ENCODE data around the gene GPSM1.
"Not testable (repeated sequence)": the region's sequence is repeated elsewhere in the genome, so short reads cannot be mapped to it uniquely, and the experiment has no call there.

The GPSM1 gene

DNA sequence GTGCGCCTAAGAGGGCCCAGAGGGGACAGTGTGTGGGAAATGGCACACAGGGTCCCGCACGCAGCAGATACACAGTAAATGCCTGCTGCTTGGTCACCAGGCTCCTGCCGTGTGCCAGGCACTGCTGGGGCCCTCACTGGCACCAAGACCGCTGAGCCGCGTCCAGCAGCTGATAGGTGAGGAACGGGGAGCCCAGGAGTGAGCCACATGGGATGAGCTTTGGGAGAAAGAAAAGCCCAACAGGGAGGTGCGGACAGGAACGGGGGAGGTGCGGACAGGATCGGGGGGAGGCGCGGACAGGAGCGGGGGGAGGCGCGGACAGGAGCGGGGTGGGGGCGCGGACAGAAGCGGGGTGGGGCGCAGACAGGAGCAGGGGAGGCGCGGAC, 16.5 kb downstream of the GPSM1 start:
- no peak for DNase-seq (ENCODE audit: low read depth, low spot score)

DNA sequence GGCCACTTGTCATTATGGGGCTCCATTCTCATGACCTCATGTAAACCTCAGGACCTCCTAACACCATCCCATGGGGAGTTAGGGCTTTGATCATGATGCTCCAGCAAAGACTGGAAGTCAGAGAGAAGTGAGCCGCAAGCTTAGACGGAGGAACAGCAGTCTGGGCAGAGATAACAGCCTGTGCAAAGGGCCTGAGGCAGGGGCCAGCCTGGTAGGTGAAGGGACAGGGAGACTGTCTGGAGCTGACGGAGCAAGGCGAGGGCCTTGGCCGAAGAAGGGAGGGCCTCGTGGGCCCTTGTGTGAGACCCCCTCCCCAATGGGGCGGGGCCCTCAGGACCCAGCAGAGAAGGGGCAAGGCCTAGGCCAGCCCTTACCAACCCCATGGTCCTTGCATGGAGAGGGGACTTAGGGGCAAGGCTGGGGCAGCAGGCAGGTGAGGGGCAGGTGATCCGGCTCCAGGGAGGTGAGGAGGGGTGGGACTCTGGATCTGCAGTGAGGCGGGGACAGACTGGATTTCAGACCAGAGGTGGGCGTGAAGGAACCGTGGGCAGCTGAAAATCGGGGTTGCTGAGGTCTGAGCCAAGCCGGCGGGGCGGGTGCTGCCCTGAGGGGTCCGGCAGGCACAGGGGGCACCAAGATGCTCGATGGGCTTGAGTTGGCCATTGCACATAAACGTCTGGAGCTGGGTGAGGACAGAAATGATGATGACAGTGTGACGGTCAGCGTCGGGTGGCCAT, 17.4 kb downstream of the GPSM1 start:
- no peak for DNase-seq (ENCODE audit: low read depth, low spot score)

DNA sequence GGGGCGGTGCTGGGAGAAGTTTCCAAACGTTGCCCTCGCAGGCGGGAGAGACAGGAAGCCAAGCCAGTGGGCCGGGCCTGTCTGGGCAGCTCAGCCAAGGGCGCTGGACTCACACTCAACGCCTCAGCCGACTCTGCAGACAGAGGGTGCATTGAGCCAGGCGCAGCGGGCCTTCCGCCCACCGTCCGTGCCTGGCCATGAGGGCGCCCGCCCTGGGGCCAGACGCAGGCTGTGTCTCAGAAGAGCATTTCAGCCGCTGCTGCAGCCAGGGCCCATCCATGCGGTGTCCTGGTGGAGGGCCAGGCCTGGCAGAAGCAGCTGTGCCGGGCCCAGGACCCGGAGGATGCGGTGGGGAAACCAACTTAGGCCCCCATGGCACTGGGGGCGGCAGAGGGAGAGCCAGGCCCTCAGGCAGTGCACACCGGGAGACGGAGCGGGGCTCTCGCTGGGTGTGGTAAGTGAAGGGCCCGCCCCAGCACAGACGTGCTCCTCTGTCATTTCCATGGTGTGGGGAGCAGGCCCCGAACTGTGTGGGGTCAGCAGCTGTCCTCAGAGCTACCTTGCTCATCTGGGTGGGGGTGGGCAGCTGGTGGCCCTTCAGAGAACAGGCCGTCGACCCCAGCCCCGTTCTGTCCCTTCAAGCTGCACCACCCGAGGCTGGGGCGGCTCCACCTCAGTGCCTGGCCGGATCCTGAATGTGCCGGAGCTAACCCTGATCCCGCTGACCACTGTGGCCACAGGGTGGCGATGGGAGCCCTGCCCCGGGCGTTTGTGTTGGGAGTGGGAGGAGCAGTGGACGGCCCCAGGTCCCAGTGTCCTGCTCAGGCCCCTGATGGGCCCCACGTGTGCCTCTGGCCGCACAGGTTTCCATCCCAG, 18.2 kb downstream of the GPSM1 start:
- DNase-seq (ENCODE audit: low read depth, low spot score): peak; percentile 70

DNA sequence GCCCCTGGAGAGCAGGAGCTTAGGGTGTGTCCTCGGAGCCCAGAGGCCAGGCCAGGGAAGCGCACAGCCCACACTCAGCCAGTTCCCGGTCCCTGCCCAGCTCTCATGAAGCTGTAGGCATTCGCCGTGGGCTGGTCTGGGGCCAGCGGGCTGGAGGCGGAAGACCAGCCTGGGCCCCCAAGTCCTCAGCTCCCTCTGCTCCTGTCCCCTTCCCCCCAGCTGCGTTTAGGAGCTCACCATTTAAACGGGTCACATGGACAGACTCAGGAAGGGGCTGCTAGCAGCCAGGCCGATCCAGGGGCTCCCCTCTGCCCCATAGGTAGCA, 18.8 kb downstream of the GPSM1 start:
- DNase-seq (ENCODE audit: low read depth, low spot score): no peak

DNA sequence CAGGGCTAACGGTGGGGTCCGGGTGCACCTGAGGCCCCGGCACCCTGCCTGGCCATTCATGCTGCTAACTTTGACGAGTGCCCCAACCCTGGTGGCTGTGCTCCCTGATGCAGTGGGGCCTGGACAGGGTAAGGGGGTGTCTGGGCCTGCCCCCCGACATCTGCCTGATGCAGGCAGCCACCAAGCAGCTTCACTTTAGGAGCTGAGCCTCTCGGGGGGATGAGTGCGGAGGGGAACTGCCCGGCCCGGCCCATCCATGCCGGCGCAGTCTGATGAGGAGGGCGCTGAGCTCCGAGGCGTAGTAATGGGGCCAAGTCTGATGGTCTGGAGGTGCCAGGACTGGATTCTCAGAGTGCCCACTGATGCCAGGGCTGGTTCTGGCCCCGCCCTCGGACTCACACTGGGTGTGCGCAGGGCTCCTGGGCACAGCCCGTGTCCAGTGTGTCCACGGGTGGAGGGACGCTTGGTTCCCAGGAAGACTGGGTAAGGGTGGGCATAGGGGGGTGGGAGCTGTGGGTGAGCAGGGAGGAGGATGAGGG, 19.7 kb downstream of the GPSM1 start:
- DNase-seq (ENCODE audit: low read depth, low spot score): no peak

- peak; percentile 63 for DNase-seq (ENCODE audit: low read depth, low spot score)
These were observed 20.3 kb downstream of the GPSM1 start for GRCh38 chr9:136347472-136348256.

DNA sequence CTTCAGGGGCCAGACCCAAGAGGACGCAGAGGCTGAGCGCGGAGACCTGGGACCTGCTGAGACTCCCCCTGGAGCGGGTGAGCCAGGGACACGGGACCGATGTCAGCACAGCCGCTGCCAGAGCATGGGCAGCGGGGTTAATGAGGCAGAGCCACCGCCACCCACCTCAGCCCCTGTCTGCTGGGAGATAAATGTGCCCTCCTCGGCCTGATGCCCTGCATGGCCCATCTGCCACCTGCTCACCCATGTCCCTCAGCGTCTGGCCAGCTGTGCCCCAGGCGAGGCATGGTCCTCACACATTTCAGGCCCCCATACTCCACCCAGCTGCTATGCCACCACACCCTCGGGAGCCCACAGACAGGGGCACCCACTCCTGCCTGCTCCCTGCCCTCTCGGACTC, 21.4 kb downstream of the GPSM1 start:
- DNase-seq (ENCODE audit: low read depth, low spot score): no peak

GRCh38 chr9:136349546-136349945, 22.2 kb downstream of the GPSM1 start:
- no peak for DNase-seq (ENCODE audit: low read depth, low spot score)

GRCh38 chr9:136351252-136351800, 24.0 kb downstream of the GPSM1 start:
- DNase-seq (ENCODE audit: low read depth, low spot score): no peak

- DNase-seq (ENCODE audit: low read depth, low spot score): not testable (repeated sequence)
These were observed 24.5 kb downstream of the GPSM1 start for GRCh38 chr9:136351868-136352267.

DNA sequence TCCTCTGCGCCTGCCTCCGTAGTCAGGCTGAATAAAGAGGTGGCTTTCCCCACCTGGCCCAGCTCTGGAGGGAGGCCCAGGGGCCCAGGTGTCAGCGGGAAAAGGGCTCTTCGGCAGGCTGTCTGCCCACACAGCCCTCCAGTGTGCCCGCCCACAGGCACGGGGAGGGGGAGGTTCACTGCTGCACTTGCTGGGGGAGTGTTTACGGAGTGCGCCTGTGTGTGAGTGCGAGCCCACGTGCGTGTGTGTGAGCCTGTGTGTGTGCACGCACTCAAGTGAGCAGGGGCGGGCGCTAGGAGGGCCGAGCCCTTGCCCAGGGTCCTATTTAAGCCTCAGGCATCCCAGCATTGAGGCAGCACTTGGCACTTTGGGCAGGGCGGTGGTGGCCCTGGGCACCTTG, 25.3 kb downstream of the GPSM1 start:
- no peak for DNase-seq (ENCODE audit: low read depth, low spot score)

GRCh38 chr9:136353088-136353487, 25.7 kb downstream of the GPSM1 start:
- no peak for DNase-seq (ENCODE audit: low read depth, low spot score)

DNA sequence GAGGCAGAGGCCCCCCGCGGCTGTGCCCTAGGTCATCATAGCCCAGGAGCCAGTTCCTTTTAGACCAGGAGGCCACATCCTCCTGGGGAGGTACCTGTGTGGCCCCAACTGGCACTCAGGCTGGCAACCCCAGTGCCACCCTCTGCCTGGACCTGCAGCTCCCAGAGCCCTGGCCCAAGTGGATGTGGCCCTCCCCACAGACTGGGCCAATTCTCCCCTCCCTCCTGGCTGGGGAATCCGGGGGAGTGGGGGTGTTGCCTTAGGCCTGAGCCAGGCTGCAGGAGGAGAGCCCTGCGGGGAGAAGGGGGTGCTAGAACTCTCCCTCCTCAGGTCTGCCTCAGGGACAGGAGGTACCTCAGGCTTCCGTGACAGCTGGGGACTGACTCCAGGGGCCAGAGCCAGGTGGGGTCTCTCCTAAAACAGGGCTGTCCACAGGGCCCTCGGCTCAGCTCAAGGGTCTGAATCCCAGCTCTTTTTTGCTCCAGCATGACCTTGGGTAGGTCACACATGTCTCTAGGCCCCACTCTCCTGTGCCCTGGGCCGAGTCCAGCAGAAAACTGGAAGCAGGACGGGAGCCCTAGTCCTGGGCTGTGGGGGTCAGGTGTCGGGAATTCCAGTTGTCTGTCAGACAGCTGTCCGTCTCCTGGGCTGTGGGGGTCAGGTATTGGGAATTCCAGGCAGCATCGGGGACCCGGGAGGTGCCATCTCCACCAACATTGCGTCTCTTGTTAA, 26.6 kb downstream of the GPSM1 start:
- DNase-seq (ENCODE audit: low read depth, low spot score): no peak

- DNase-seq (ENCODE audit: low read depth, low spot score): peak; percentile 66
These were observed 27.3 kb downstream of the GPSM1 start for GRCh38 chr9:136354592-136355085.

GRCh38 chr9:136355616-136356557, 28.5 kb downstream of the GPSM1 start:
- peak; percentile 56 for DNase-seq (ENCODE audit: low read depth, low spot score)

- no peak for DNase-seq (ENCODE audit: low read depth, low spot score)
These were observed 29.9 kb downstream of the GPSM1 start for GRCh38 chr9:136357202-136357725.

DNA sequence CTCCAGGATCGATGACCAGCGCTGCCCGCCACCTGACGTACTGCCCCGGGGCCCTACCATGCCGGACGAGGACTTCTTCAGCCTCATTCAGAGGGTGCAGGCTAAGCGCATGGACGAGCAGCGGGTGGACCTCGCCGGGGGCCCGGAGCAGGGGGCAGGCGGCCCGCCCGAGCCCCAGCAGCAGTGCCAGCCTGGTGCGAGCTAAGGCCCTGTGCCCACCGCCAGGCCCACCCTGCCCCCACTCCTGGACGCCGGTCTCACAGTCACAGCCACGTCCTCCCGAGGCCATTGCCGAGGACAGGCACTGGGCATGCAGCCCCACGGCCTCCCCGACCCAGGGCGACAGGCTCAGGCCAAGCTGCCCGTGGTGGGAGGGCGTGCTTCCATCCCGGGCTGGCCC, 30.7 kb downstream of the GPSM1 start:
- no peak for DNase-seq (ENCODE audit: low read depth, low spot score)

- no peak for DNase-seq (ENCODE audit: low read depth, low spot score)
These were observed 31.5 kb downstream of the GPSM1 start for GRCh38 chr9:136358888-136359287.
